HEK293 (cell line): ENCODE results near the gene HJURP.

ENCODE experiments used
- CTCF ChIA-PET: fragments of 350-600 bp; formaldehyde crosslinking; extraction: SDS; loops from one replicate; lab custom pipeline; 2021; ENCODE audit warnings: antibody characterized with exemption; lab: Yijun Ruan, JAX
- POLR2A ChIA-PET: fragments of 300-600 bp; formaldehyde crosslinking; extraction: SDS; loops from one replicate; lab custom pipeline; 2020; ENCODE audit warnings: antibody characterized with exemption, inconsistent platforms; lab: Yijun Ruan, JAX
- H3K27ac ChIP-seq: fragments of 200-500 bp; sonication (Bioruptor generic); 2 replicates; pipeline ENCODE4 v1.5.1; 2014; ENCODE audit warnings: low read depth, low read length, control low read depth, inconsistent platforms; ENCODE audit errors: extremely low read depth
- H3K36me3 ChIP-seq, 2 experiments: fragments of 200-500 bp in 1 of 2; sonication (Bioruptor generic) in 1 of 2; 1 replicate in 1 of 2; 2 replicates in 1 of 2; pipeline ENCODE4 v1.5.1; 2014 to 2017; ENCODE audit warnings: inconsistent platforms in 2 of 2, low read length in 2 of 2; ENCODE audit not compliant: control insufficient read depth in 2 of 2, insufficient read depth in 1 of 2
- H3K4me1 ChIP-seq: fragments of 200-500 bp; sonication (Bioruptor generic); 2 replicates; pipeline ENCODE4 v1.5.1; 2014; ENCODE audit warnings: mild to moderate bottlenecking, low read length, inconsistent platforms; ENCODE audit not compliant: control insufficient read depth, insufficient read depth
- H3K4me3 ChIP-seq: 2 replicates; pipeline ENCODE4 v1.5.1; 2011; ENCODE audit warnings: low read depth, mild to moderate bottlenecking, control low read depth, low read length, moderate library complexity
- H3K9me3 ChIP-seq: fragments of 200-500 bp; sonication (Bioruptor generic); 2 replicates; pipeline ENCODE4 v1.5.1; 2014; ENCODE audit warnings: low read depth, low read length, inconsistent platforms; ENCODE audit not compliant: control insufficient read depth, insufficient read depth
- ATF2 ChIP-seq: fragments of 450-650 bp; formaldehyde crosslinking; IDR thresholded peaks from 2 replicates; pipeline ENCODE4 v1.5.1; 2016; ENCODE audit warnings: missing biosample characterization, missing genetic modification characterization, low read depth
- KLF10 ChIP-seq: fragments of 450-650 bp; IDR thresholded peaks from 2 replicates; pipeline ENCODE4 v1.5.1; 2018; ENCODE audit warnings: missing biosample characterization, mild to moderate bottlenecking, missing genetic modification characterization
- MEIS1 ChIP-seq: sonication (generic); formaldehyde crosslinking; IDR thresholded peaks from 2 replicates; pipeline ENCODE4 v1.8.1; 2022; ENCODE audit warnings: missing genetic modification reagents, mild to moderate bottlenecking, borderline replicate concordance
- MZF1 ChIP-seq: fragments of 450-650 bp; formaldehyde crosslinking; IDR thresholded peaks from 2 replicates; pipeline ENCODE4 v1.5.1; 2017; ENCODE audit warnings: missing biosample characterization, missing genetic modification characterization, borderline replicate concordance
- PRDM6 ChIP-seq: fragments of 450-650 bp; formaldehyde crosslinking; IDR thresholded peaks from 2 replicates; pipeline ENCODE4 v1.5.1; 2017; ENCODE audit warnings: missing biosample characterization, missing genetic modification characterization
- TRIM28 ChIP-seq: IDR thresholded peaks from 2 replicates; pipeline ENCODE4 v1.6.1; 2011; ENCODE audit warnings: low read length, control low read depth, borderline replicate concordance
- ZBTB11 ChIP-seq: fragments of 450-650 bp; formaldehyde crosslinking; conservative IDR thresholded peaks from 2 replicates; pipeline ENCODE4 v1.5.1; 2016; ENCODE audit warnings: low read depth, missing biosample characterization, missing genetic modification characterization
- ZBTB17 ChIP-seq: fragments of 450-650 bp; formaldehyde crosslinking; IDR thresholded peaks from 2 replicates; pipeline ENCODE4 v1.5.1; 2016; ENCODE audit warnings: missing biosample characterization, missing genetic modification characterization
- ZBTB20 ChIP-seq: fragments of 450-650 bp; formaldehyde crosslinking; IDR thresholded peaks from 2 replicates; pipeline ENCODE4 v1.5.1; 2016; ENCODE audit warnings: missing biosample characterization, missing genetic modification characterization
- ZNF140 ChIP-seq: fragments of 450-650 bp; formaldehyde crosslinking; IDR thresholded peaks from 2 replicates; pipeline ENCODE4 v1.5.1; 2016; ENCODE audit warnings: missing biosample characterization, missing genetic modification characterization
- ZNF223 ChIP-seq: fragments of 450-650 bp; formaldehyde crosslinking; IDR thresholded peaks from 2 replicates; pipeline ENCODE4 v1.5.1; 2016; ENCODE audit warnings: missing biosample characterization, missing genetic modification characterization
- ZNF274 ChIP-seq, 2 experiments: fragments of 200-500 bp in 1 of 2; fragments of 450-650 bp in 1 of 2; sonication (Bioruptor generic) in 1 of 2; formaldehyde crosslinking in 1 of 2; IDR thresholded peaks; 2 replicates each; pipeline versions ENCODE4 v1.5.1 to v1.6.1; 2014 to 2016; ENCODE audit warnings: borderline replicate concordance in 1 of 2, inconsistent platforms in 1 of 2, low read length in 1 of 2, missing biosample characterization in 1 of 2, missing genetic modification characterization in 1 of 2
- ZNF335 ChIP-seq: fragments of 450-650 bp; formaldehyde crosslinking; conservative IDR thresholded peaks from 2 replicates; pipeline ENCODE4 v1.5.1; 2016; ENCODE audit warnings: missing biosample characterization, missing genetic modification characterization
- ZNF488 ChIP-seq: fragments of 450-650 bp; formaldehyde crosslinking; IDR thresholded peaks from 2 replicates; pipeline ENCODE4 v1.5.1; 2016; ENCODE audit warnings: missing biosample characterization, missing genetic modification characterization
- ZNF521 ChIP-seq: fragments of 450-650 bp; formaldehyde crosslinking; IDR thresholded peaks from 2 replicates; pipeline ENCODE4 v1.5.1; 2017; ENCODE audit warnings: missing biosample characterization, mild to moderate bottlenecking, missing genetic modification characterization
- ZNF624 ChIP-seq: fragments of 450-650 bp; formaldehyde crosslinking; IDR thresholded peaks from 2 replicates; pipeline ENCODE4 v1.5.1; 2017; ENCODE audit warnings: missing biosample characterization, missing genetic modification characterization
- ZNF654 ChIP-seq: fragments of 450-650 bp; formaldehyde crosslinking; IDR thresholded peaks from 2 replicates; pipeline ENCODE4 v1.5.1; 2016; ENCODE audit warnings: low read depth, missing biosample characterization, missing genetic modification characterization

HJURP gene

GRCh38 chr2:233807966-233808935 is 46.1 kb downstream of the HJURP start:
- TF ChIP-seq MZF1 (tag by site-specific recombination), result no peak
- no peak for TF ChIP-seq ZNF624
- TF ChIP-seq ZNF521 (tag by site-specific recombination), result no peak
- no peak for TF ChIP-seq ZNF274 (IDR thresholded peaks at IDR 0.05; ENCODE audit: low read length)
- TF ChIP-seq ZNF274 (tag by site-specific recombination; IDR thresholded peaks at IDR 0.05; ENCODE audit: borderline replicate concordance), result no peak
- no peak for TF ChIP-seq TRIM28
- no peak for TF ChIP-seq ZNF335
- no peak for TF ChIP-seq ZBTB20 (tag by site-specific recombination)
- TF ChIP-seq, all 188 proteins: peak for 0
- H3K4me3 ChIP-seq, result no peak overlapping the region
- no peaks in the 10 kb centered on the region for H3K4me1 ChIP-seq
- H3K9me3 ChIP-seq, result no peaks in the 10 kb centered on the region
- ChIA-PET CTCF (no interaction called here), POLR2A (no interaction called here)
- H3K27ac ChIP-seq, result no peak overlapping the region
- no peaks in the 10 kb centered on the region for H3K36me3 ChIP-seq

GRCh38 chr2:233807215-233807865 is 47.0 kb downstream of the HJURP start:
- ChIA-PET CTCF (interaction anchor here (0.6 to 1.4 kb wide), 2 partner anchors 11 to 1240 kb away, joined by 3 to 4 read pairs; no protein-coding TSS in a partner anchor), POLR2A (no interaction called here)
- no peaks in the 10 kb centered on the region for H3K9me3 ChIP-seq

GRCh38 chr2:233803994-233804393 is 50.3 kb downstream of the HJURP start:
- H3K4me1 ChIP-seq, result no peaks in the 10 kb centered on the region
- no peaks in the 10 kb centered on the region for H3K36me3 ChIP-seq
- ChIA-PET POLR2A (interaction anchor here (0.6 kb wide), 1 partner anchor 1582 kb away, joined by 3 read pairs; no protein-coding TSS in a partner anchor), CTCF (no interaction called here)
- H3K27ac ChIP-seq, result no peak overlapping the region
- no peaks in the 10 kb centered on the region for H3K9me3 ChIP-seq
- no peak overlapping the region for H3K4me3 ChIP-seq
- TF ChIP-seq MEIS1 (CRISPR knock-in tag) (no peak), ZBTB11 (no peak), ZNF488 (tag by site-specific recombination) (no peak), ATF2 (tag by site-specific recombination) (no peak), ZNF223 (tag by site-specific recombination) (no peak), KLF10 (tag by site-specific recombination) (no peak), PRDM6 (tag by site-specific recombination) (no peak)

More at GRCh38 chr2:233807215-233807865, 47.0 kb downstream of the HJURP start:
- Histone ChIP-seq H3K27ac (no peak overlapping the region), H3K36me3 (no peaks in the 10 kb centered on the region), H3K4me1 (no peaks in the 10 kb centered on the region), H3K4me3 (no peak overlapping the region)
- TF ChIP-seq ZNF654 (tag by site-specific recombination), result no peak
- no peak for TF ChIP-seq ZBTB17
- TF ChIP-seq ZNF140, result no peak
